ENCODE data around the gene ACSF3. TPM values are rescaled to one million over a fixed set of nuclear protein-coding genes. Genes with fewer than 3 reads are reported as not detected.

The ACSF3 gene
- total and polyA plus RNA-seq, 4 donors = 15.3 to 27.3 (median 18.8) TPM

GRCh38 chr16:89152831-89153700 is 59.4 kb downstream of the ACSF3 start:
- H3K27me3 ChIP-seq (ENCODE audit: control insufficient read depth in 4 of 4, insufficient read depth in 4 of 4, low read length in 3 of 4) = no peaks in the 10 kb centered on the region
- H3K36me3 ChIP-seq (ENCODE audit: control insufficient read depth in 4 of 4, insufficient read depth in 3 of 4, low read depth in 1 of 4, low read length in 3 of 4) = peaks cover 7 to 28% (median 17%) of the 10 kb centered on the region in 4 donors
- WGBS = 90% methylated on average over 41 of the region's 41 CpGs
- no peak overlapping the region for H3K9ac ChIP-seq (ENCODE audit: low read depth in 1 of 2, low read length in 2 of 2)
- peaks cover 0 to 11% (median 5%) of the 10 kb centered on the region in 4 donors for H3K9me3 ChIP-seq (ENCODE audit: control insufficient read depth in 4 of 4, low read length in 3 of 4)
- H3K4me1 ChIP-seq (ENCODE audit: control insufficient read depth in 4 of 4, insufficient read depth in 4 of 4, low read length in 3 of 4) = peaks cover 0 to 4% (median 0%) of the 10 kb centered on the region in 4 donors
- no peak for TF ChIP-seq REST (IDR thresholded peaks at IDR 0.05)
- TF ChIP-seq CTCF (IDR thresholded peaks at IDR 0.05; ENCODE audit: low read depth, low read length, missing input control) = no peak
- no peak for TF ChIP-seq GABPA (IDR thresholded peaks at IDR 0.05 in 1 of 2, conservative IDR thresholded peaks at IDR 0.05 in 1 of 2)
- no peak for TF ChIP-seq RAD21 (IDR thresholded peaks at IDR 0.05)
- no peak for TF ChIP-seq FOXA2 (IDR thresholded peaks at IDR 0.05)
- no peak for TF ChIP-seq YY1 (IDR thresholded peaks at IDR 0.05)
- no peak for TF ChIP-seq SP1 (IDR thresholded peaks at IDR 0.05)
- TF ChIP-seq, protein P1, sequence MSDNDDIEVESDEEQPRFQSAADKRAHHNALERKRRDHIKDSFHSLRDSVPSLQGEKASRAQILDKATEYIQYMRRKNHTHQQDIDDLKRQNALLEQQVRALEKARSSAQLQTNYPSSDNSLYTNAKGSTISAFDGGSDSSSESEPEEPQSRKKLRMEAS (IDR thresholded peaks at IDR 0.05) = no peak
- no peak for TF ChIP-seq NR2F2 (IDR thresholded peaks at IDR 0.05)
- TF ChIP-seq EGR1 (IDR thresholded peaks at IDR 0.05; ENCODE audit: low read depth in 2 of 2) = no peak
- no peak for TF ChIP-seq TAF1 (conservative IDR thresholded peaks at IDR 0.05)
- TF ChIP-seq, protein P2, sequence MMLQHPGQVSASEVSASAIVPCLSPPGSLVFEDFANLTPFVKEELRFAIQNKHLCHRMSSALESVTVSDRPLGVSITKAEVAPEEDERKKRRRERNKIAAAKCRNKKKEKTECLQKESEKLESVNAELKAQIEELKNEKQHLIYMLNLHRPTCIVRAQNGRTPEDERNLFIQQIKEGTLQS (IDR thresholded peaks at IDR 0.05) = no peak
- no peak for TF ChIP-seq FOXA1 (IDR thresholded peaks at IDR 0.05)
- TF ChIP-seq HNF4A (conservative IDR thresholded peaks at IDR 0.05) = no peak
- no peak for TF ChIP-seq HNF4G (IDR thresholded peaks at IDR 0.05)
- TF ChIP-seq JUND (IDR thresholded peaks at IDR 0.05) = no peak
- TF ChIP-seq RXRA (IDR thresholded peaks at IDR 0.05) = no peak
- TF ChIP-seq, protein P3, sequence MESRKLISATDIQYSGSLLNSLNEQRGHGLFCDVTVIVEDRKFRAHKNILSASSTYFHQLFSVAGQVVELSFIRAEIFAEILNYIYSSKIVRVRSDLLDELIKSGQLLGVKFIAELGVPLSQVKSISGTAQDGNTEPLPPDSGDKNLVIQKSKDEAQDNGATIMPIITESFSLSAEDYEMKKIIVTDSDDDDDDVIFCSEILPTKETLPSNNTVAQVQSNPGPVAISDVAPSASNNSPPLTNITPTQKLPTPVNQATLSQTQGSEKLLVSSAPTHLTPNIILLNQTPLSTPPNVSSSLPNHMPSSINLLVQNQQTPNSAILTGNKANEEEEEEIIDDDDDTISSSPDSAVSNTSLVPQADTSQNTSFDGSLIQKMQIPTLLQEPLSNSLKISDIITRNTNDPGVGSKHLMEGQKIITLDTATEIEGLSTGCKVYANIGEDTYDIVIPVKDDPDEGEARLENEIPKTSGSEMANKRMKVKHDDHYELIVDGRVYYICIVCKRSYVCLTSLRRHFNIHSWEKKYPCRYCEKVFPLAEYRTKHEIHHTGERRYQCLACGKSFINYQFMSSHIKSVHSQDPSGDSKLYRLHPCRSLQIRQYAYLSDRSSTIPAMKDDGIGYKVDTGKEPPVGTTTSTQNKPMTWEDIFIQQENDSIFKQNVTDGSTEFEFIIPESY (IDR thresholded peaks at IDR 0.05) = no peak
- H3K4me3 ChIP-seq (ENCODE audit: low read depth in 1 of 3, low read length in 3 of 3) = no peak overlapping the region
- no peak overlapping the region for H3K27ac ChIP-seq (ENCODE audit: low read depth in 1 of 2, low read length in 2 of 2)
- DNase-seq (ENCODE audit: low spot score) = no peak
